HG02981 (cell line): ENCODE results near the gene AGBL2.
A peak's percentile ranks its signal among the peaks of the same experiment; 100 is the strongest.
"Not testable (repeated sequence)": the region's sequence is repeated elsewhere in the genome, so short reads cannot be mapped to it uniquely, and the experiment has no call there.

Experiments
- ATAC-seq: cut with Tn5 transposase; IDR thresholded peaks from one replicate; pipeline ENCODE4 v1.9.1; 2021; ENCODE audit warnings: mild to moderate bottlenecking, moderate library complexity; ENCODE audit not compliant: unreplicated experiment

The AGBL2 gene, protein sequence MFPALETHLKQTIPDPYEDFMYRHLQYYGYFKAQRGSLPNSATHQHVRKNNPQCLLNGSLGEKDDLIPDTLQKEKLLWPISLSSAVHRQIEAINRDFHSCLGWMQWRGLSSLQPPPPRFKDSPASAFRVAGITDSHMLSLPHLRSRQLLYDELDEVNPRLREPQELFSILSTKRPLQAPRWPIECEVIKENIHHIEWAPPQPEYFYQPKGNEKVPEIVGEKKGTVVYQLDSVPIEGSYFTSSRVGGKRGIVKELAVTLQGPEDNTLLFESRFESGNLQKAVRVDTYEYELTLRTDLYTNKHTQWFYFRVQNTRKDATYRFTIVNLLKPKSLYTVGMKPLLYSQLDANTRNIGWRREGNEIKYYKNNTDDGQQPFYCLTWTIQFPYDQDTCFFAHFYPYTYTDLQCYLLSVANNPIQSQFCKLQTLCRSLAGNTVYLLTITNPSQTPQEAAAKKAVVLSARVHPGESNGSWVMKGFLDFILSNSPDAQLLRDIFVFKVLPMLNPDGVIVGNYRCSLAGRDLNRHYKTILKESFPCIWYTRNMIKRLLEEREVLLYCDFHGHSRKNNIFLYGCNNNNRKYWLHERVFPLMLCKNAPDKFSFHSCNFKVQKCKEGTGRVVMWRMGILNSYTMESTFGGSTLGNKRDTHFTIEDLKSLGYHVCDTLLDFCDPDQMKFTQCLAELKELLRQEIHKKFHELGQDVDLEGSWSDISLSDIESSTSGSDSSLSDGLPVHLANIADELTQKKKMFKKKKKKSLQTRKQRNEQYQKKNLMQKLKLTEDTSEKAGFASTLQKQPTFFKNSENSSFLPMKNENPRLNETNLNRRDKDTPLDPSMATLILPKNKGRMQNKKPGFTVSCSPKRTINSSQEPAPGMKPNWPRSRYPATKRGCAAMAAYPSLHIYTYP

DNA sequence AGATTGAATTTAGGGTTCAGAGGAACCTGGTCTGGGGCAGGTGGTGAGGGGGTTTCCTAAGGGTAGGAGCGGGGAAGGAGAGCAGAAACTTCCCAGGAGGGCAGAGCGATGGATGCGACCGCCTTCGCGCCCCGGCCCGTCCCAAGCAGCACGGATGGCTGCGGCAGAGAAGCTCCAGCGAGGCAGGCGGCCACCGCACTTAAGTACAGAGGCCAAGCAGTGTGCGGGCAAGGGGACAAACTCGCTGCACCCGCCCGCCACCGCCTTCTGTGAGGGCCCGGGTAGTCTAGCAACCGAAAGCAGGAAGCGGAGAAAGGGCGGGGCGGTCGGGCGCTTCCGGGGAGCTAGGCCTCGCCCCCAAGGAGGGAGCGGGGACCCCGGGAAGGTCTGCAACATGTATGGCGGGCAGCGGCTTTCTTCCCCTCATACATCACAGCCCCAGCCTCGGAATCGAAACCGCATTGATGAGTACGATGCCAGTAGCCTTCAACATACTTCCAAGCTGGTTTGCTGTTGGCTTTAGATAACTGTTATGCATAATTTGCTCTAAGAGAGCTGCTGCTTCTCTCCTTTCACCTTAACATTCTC lies at the start of gene AGBL2:
Gene AGBL2 (minus strand): TSS at position 288 of the 588 bp plus-strand sequence. CDS start 719 bp downstream, outside the sequence.
- peak; percentile 98 for ATAC-seq

DNA sequence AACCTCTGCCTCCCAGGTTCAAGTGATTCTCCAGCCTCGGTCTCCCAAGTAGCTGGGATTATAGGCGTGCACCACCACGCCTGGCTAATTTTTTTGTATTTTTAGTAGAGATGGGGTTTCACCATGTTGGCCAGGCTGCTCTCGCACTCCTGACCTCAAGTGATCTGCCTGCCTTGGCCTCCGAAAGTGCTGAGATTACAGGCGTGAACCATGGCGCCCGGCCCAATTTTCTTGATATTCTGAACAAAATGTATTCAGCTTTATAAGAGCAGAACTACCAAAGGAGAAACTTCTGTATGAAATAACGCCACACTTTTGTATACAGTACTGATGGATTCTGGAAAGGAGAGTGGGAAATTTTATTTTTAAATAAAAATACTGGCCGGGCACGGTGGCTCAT lies 44.1 kb upstream of the AGBL2 start:
- not testable (repeated sequence) for ATAC-seq

- ATAC-seq = no peak
Measured at GRCh38 chr11:47756208-47756607, 41.0 kb upstream of the AGBL2 start.

GRCh38 chr11:47750725-47751124 lies 35.6 kb upstream of the AGBL2 start:
- ATAC-seq = no peak

DNA sequence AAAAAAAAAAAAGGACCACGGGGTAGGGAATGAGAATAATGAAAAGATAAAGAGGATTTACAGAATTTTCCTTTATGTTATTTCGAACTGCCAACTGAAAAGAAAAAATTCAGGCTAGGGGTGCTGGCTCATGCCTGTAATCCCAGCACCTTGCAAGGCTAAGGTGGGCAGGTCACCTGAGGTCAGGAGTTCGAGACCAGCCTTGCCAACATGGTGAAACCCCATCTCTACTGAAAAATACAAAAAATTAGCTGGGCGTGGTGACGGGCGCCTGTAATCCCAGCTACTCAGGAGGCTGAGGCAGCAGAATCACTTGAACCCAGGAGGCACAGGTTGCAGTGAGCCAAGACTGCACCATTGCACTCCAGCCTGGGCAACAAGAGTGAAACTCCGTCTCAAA lies 27.3 kb upstream of the AGBL2 start:
- ATAC-seq = not testable (repeated sequence)

DNA sequence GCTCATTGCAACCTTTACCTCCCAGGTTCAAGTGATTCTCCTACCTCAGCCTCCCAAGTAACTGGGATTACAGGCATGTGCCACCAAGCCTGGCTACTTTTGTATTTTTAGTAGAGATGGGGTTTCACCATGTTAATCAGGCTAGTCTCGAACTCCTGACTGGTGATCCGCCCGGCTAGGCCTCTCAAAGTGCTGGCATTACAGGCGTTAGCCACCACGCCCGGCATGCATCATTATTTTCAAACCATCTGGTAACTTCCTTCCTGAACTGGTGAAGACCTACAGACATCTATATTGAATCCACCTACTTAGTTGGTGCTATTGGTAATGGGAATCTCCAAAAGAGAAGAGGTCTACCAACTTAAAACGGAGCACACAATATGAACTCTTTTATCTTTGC lies 22.6 kb upstream of the AGBL2 start:
- not testable (repeated sequence) for ATAC-seq

GRCh38 chr11:47732271-47732670 lies 17.1 kb upstream of the AGBL2 start:
- ATAC-seq = no peak

- ATAC-seq = no peak
Measured at GRCh38 chr11:47731475-47731874, 16.3 kb upstream of the AGBL2 start.

DNA sequence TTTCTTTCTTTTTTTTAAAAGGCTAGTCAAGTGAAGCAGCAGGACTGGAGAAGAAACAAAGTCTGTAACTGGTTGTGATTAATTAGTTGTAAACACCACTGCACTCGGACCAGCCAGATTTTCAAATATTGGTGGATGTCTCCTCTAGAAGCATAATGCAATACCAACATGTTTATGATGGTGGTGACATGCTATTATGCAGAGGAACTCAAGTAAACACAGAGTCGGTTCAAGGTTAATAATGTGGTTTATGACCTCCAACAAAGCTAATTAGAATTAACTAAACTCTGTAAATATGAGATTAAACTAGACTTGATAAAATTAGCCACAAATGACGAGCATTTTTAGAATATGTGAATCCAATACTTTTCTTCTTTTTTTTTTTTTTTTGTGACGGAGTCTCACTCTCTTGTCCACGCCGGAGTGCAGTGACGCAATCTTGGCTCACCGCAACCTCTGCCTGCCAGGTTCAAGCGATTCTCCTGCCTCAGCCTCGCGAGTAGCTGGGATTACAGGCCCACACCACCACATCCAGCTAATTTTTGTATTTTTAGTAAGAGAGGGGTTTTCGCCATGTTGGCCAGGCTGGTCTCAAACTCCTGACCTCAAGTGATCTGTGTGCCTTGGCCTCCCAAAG lies 11.8 kb upstream of the AGBL2 start:
- ATAC-seq = no peak

DNA sequence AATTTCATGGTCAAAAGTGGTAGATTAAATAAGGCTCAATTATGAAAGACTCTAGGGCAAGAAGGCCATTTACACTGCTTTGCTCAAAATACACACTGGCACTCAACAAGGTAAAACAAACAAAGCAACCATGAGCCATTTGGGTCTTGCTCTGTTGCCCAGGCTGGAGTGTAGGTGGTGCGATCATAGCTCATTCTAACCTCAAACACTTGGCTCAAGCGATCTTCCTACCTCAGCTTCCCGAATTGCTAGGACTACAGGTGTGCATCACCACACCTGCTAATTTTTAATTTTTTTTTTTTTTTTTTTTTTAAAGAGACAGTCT lies 10.9 kb upstream of the AGBL2 start:
- no peak for ATAC-seq

- ATAC-seq = no peak
Measured at GRCh38 chr11:47725442-47726117, 10.4 kb upstream of the AGBL2 start.

DNA sequence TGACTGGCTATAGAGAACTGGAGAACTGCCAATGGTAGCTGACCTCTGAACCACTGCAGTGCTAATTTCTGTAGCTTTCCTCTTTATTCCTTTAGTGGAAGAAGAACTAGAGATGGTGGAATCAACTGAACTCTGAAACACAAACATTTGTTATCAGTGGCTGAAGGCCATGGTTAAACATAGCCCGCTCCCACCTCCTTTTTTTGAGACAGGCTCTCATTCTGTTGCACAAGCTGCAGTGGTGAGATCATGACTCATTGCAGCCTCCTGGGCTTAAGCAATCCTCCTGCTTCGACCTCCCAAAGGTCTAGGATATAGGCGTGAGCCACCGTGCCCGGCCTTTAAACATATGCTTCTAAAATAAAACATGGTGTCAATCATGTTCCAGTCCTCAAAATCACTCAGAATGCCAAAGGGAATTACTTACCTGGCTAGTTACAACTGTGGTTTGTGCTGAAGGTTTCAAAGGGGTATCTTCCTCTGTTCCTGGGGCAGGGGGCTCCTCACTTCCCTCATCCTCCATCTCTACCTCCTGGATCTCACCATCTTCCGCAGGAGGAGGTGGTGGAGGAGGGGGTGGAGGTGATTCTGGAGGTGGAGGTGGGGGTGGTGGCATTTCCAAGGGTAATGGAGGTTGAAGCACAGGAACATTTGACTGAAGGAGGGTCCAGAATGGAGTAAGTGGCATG lies 9.0 kb upstream of the AGBL2 start:
- ATAC-seq = no peak

GRCh38 chr11:47723041-47723440 lies 7.9 kb upstream of the AGBL2 start:
- ATAC-seq = no peak

- ATAC-seq = no peak
Measured at GRCh38 chr11:47720651-47721050, 5.5 kb upstream of the AGBL2 start.

- ATAC-seq = no peak
Measured at GRCh38 chr11:47716692-47717091, 1.5 kb upstream of the AGBL2 start.

- ATAC-seq = no peak
Measured at GRCh38 chr11:47714554-47715081, 551 bp downstream of the AGBL2 start.

DNA sequence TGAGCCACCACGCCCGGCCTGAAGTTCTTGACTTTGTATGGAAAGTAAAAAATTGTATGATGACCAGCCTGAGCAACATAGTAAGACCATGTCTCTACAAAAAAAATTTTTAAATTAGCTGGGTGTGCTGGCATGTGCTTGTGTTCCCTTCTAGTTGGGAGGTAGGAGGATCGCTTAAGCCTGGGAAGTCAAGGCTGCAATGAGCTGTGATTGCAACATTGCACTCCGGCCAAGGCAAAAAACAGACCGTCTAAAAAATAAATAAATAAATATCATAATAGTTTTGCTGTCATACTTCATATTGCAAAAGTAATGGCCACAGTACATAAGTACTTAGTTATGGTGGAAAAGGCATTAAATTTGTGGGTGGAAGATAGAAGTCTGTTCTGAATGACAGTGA lies 3.4 kb downstream of the AGBL2 start:
- no peak for ATAC-seq

DNA sequence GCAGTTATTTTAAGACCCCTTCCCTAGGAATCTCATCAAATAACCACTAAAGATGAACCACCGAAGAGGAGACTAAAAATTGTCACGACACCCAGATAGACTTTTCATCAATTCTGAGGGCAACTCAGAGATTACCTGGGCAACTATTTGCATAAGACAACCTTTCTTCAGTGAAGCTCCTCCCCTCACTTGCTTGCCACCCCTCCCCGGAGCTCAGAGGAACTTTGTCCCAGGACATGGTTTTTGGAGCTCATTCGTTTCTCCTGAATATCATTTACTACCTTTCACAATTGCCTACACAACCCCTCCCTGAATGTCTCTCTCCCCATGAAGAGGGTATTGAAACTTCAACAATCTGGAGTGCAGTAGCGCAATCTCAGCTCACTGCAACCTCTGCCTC lies 3.9 kb downstream of the AGBL2 start:
- no peak for ATAC-seq

DNA sequence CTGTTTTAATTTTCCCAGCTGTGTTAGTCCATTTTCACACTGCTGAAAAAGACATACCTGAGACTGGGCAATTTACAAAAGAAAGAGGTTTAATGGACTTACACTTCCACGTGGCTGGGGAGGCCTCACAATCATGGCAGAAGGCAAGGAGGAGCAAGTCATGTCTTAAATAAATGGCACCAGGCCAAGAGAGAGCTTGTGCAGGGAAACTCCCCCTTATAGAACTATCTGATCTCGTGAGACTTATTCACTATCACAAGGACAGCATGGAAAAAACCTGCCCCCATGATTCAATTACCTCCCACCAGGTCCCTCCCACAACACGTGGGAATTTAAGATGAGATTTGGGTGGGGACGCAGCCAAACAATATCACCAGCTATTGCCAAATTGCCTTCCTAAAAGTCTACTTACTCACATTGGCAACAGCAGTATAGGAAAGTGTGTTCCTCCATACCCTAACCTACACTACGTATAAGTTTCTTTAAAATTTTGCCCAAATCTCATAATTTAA lies 7.8 kb downstream of the AGBL2 start:
- not testable (repeated sequence) for ATAC-seq

DNA sequence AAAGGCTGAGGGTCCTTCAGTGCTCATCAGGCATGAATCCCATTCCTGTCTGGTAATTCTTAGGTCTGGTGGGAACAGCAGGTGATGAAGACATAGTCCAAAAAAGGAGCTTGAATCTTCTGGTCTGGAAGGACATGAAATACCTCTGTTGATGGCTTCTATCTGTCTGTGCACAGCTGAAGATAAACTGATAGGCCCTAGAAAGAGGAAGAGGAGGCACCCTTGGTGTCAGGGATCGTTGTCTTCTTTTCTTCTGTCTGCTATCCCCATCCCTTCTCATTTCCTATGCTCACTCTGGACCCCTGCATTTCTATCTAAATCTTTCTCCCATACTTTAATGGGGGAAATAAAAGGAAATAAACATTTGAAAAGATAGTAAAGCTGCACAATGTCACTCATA lies 9.4 kb downstream of the AGBL2 start:
- ATAC-seq = no peak
